SK-N-SH (cell line): ENCODE measurements around the gene FZD10. TPM values are rescaled to one million over a fixed set of nuclear protein-coding genes. Genes with fewer than 3 reads are reported as not detected.

Source experiments
- CTCF ChIA-PET: fragments of 300-600, 350-600 bp; formaldehyde crosslinking; extraction: SDS; loops from one replicate; lab custom pipeline; 2021; lab: Yijun Ruan, JAX
- POLR2A ChIA-PET: fragments of 350-600 bp; sonication (Branson Sonifier 250); formaldehyde crosslinking; extraction: SDS; loops from one replicate; lab custom pipeline; 2020; ENCODE audit warnings: antibody characterized with exemption, inconsistent platforms; lab: Yijun Ruan, JAX
- DNase-seq: peaks from one replicate; pipeline ENCODE4 v3.0.0; 2012
- H2AFZ ChIP-seq: fragments of 200-600 bp; sonication (generic); 2 replicates; pipeline ENCODE4 v1.8.1; 2016; ENCODE audit warnings: antibody characterized with exemption, mild to moderate bottlenecking, low read depth
- H3F3A ChIP-seq: fragments of 200-600 bp; sonication (generic); replicated peaks from 2 replicates; pipeline ENCODE3; 2016; ENCODE audit warnings: antibody characterized with exemption, mild to moderate bottlenecking; ENCODE audit not compliant: insufficient read depth
- H3K27ac ChIP-seq, 2 experiments: fragments of 200-500 bp in 1 of 2; fragments of 200-600 bp in 1 of 2; sonication (Bioruptor generic) in 1 of 2; sonication (generic), shearing (Covaris generic) in 1 of 2; 2 replicates each; pipeline versions ENCODE4 v1.5.1 to v1.6.1; 2014 to 2016; ENCODE audit warnings: low read depth in 2 of 2, inconsistent platforms in 1 of 2, low read length in 1 of 2, mild to moderate bottlenecking in 1 of 2, mixed read lengths in 1 of 2
- H3K27me3 ChIP-seq: fragments of 200-600 bp; sonication (generic), shearing (Covaris generic); 2 replicates; pipeline ENCODE4 v1.6.1; 2016; ENCODE audit warnings: mixed run types; ENCODE audit not compliant: insufficient read depth
- H3K36me3 ChIP-seq, 2 experiments: fragments of 200-500 bp in 1 of 2; fragments of 200-600 bp in 1 of 2; sonication (Bioruptor generic) in 1 of 2; sonication (generic) in 1 of 2; replicated peaks in 1 of 2; 2 replicates each; pipeline versions ENCODE3 to v1.5.1; 2014 to 2016; ENCODE audit warnings: low read length in 1 of 2, mild to moderate bottlenecking in 1 of 2; ENCODE audit not compliant: insufficient read depth in 2 of 2, control insufficient read depth in 1 of 2
- H3K4me1 ChIP-seq, 2 experiments: fragments of 200-500 bp in 1 of 2; fragments of 200-600 bp in 1 of 2; sonication (Bioruptor generic) in 1 of 2; sonication (generic), shearing (Covaris generic) in 1 of 2; 2 replicates each; pipeline versions ENCODE4 v1.5.1 to v1.6.1; 2014 to 2016; ENCODE audit warnings: low read depth in 1 of 2, low read length in 1 of 2, mixed run types in 1 of 2; ENCODE audit not compliant: insufficient read depth in 2 of 2, control insufficient read depth in 1 of 2
- H3K4me2 ChIP-seq: fragments of 200-600 bp; sonication (generic), shearing (Covaris generic); 2 replicates; pipeline ENCODE4 v1.6.1; 2017; ENCODE audit warnings: mixed run types
- H3K4me3 ChIP-seq, 2 experiments: fragments of 200-500 bp in 1 of 2; fragments of 200-600 bp in 1 of 2; sonication (Bioruptor generic) in 1 of 2; sonication (generic), shearing (Covaris generic) in 1 of 2; 2 replicates each; pipeline versions ENCODE4 v1.5.1 to v1.8.1; 2014 to 2016; ENCODE audit warnings: low read depth in 2 of 2, inconsistent platforms in 1 of 2, low read length in 1 of 2, mild to moderate bottlenecking in 1 of 2, mixed read lengths in 1 of 2, moderate library complexity in 1 of 2
- H3K79me2 ChIP-seq: fragments of 200-600 bp; sonication (generic); 2 replicates; pipeline ENCODE4 v1.8.1; 2017; ENCODE audit warnings: mild to moderate bottlenecking; ENCODE audit not compliant: insufficient read depth
- H3K9ac ChIP-seq: fragments of 200-600 bp; sonication (generic); 2 replicates; pipeline ENCODE4 v1.6.1; 2017; ENCODE audit warnings: mixed run types
- H3K9me2 ChIP-seq: fragments of 200-600 bp; sonication (generic); 2 replicates; pipeline ENCODE4 v1.6.1; 2017; ENCODE audit warnings: mixed run types
- H3K9me3 ChIP-seq: fragments of 200-600 bp; sonication (generic); 2 replicates; pipeline ENCODE4 v1.6.1; 2017; ENCODE audit warnings: mixed run types, mild to moderate bottlenecking, moderate library complexity
- H4K20me1 ChIP-seq: fragments of 200-600 bp; sonication (generic); 2 replicates; pipeline ENCODE4 v1.6.1; 2017; ENCODE audit warnings: mild to moderate bottlenecking, mixed run types; ENCODE audit not compliant: insufficient read depth
- ELF1 ChIP-seq: IDR thresholded peaks from 2 replicates; pipeline ENCODE4 v1.4.0; 2012
- FOXM1 ChIP-seq: IDR thresholded peaks from 2 replicates; pipeline ENCODE4 v1.4.0; 2012; ENCODE audit warnings: low read depth, mild to moderate bottlenecking
- GABPA ChIP-seq: IDR thresholded peaks from 2 replicates; pipeline ENCODE4 v1.4.0; 2012; ENCODE audit warnings: low read depth, mild to moderate bottlenecking
- GATA2 ChIP-seq: sonication (generic); formaldehyde crosslinking; IDR thresholded peaks from 2 replicates; pipeline ENCODE4 v1.5.0; 2020; ENCODE audit warnings: mild to moderate bottlenecking, missing genetic modification reagents
- JUND ChIP-seq: IDR thresholded peaks from 2 replicates; pipeline ENCODE4 v1.4.0; 2012
- MXI1 ChIP-seq: IDR thresholded peaks from 2 replicates; pipeline ENCODE4 v1.6.1; 2012; ENCODE audit warnings: mild to moderate bottlenecking, low read depth, low read length, improper control_type of control experiment
- REST ChIP-seq: IDR thresholded peaks from 2 replicates; pipeline ENCODE4 v1.6.1; 2012; ENCODE audit warnings: mild to moderate bottlenecking, low read depth, low read length, moderate library complexity
- RXRA ChIP-seq: IDR thresholded peaks from 2 replicates; pipeline ENCODE4 v1.4.0; 2012; ENCODE audit warnings: low read depth, mild to moderate bottlenecking, borderline replicate concordance
- SIN3A ChIP-seq: IDR thresholded peaks from 2 replicates; pipeline ENCODE4 v1.6.1; 2012; ENCODE audit warnings: low read depth, mild to moderate bottlenecking, low read length, moderate library complexity, borderline replicate concordance
- SMC3 ChIP-seq: IDR thresholded peaks from 2 replicates; pipeline ENCODE4 v1.6.1; 2012; ENCODE audit warnings: low read depth, low read length, improper control_type of control experiment
- TAF1 ChIP-seq: IDR thresholded peaks from 2 replicates; pipeline ENCODE4 v1.6.1; 2012; ENCODE audit warnings: low read depth, mild to moderate bottlenecking, low read length, moderate library complexity, borderline replicate concordance
- TEAD4 ChIP-seq: IDR thresholded peaks from 2 replicates; pipeline ENCODE4 v1.4.0; 2012; ENCODE audit warnings: mild to moderate bottlenecking, borderline replicate concordance; ENCODE audit not compliant: insufficient read depth
- USF1 ChIP-seq: IDR thresholded peaks from 2 replicates; pipeline ENCODE4 v1.4.0; 2012; ENCODE audit warnings: low read depth, borderline replicate concordance
- ZBTB33 ChIP-seq: IDR thresholded peaks from 2 replicates; pipeline ENCODE4 v1.4.0; 2012; ENCODE audit warnings: low read depth, borderline replicate concordance
- WGBS: methylation state at CpG from one replicate; pipeline ENCODE4 v1.1.6; 2017; ENCODE audit warnings: low lambda C conversion rate; 5-methylcytosine and 5-hydroxymethylcytosine counted together
- polyA plus RNA-seq, 3 experiments: library from polyadenylated mRNA; depleted of rRNA; stranded (reverse); fragments of >200 nt; gene quantifications; 2 replicates each; pipeline ENCODE4 v1.2.3, GENCODE V29; 2012
- TF ChIP-seq, protein P1 (sequence below): IDR thresholded peaks from 2 replicates; pipeline ENCODE4; 2012

Gene FZD10
- polyA plus RNA-seq, 1 of the 3 experiments (the other 2 are of a cell fraction): not detected

DNA sequence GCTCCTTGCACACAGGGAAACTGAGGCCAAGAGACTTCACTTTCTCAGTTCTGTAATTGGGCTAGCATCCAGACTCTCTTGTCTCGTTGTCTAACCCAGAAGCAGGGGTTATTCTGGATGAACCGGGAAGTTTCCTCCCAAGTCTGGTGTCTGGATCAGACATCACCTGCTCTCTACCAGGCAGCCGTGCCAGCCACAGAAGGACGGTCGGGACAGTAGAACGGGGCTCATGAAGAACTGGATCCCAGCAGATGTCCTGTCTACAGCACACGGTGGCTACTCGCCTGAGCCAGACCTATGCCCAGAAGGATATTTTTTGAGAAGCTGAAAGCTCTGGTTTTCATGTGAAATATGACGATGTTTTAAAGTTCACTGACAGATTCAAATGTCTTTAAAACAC, 19.1 kb upstream of the FZD10 start:
- Histone ChIP-seq H2AFZ (no peak overlapping the region), H3K4me1 (peaks cover 0 to 3% of the 10 kb centered on the region in 2 experiments; a peak in 1 of 4 replicates), H3K9me2 (no peaks in the 10 kb centered on the region), H3K36me3 (no peaks in the 10 kb centered on the region), H3K9me3 (no peaks in the 10 kb centered on the region), H3F3A (no peaks in the 10 kb centered on the region), H3K27ac (no peak overlapping the region), H4K20me1 (no peaks in the 10 kb centered on the region), H3K79me2 (no peaks in the 10 kb centered on the region), H3K9ac (no peak overlapping the region), H3K4me3 (no peak overlapping the region), H3K27me3 (no peaks in the 10 kb centered on the region), H3K4me2 (no peak overlapping the region)
- 61% methylated on average over 9 of the region's 9 CpGs for WGBS
- POLR2A ChIA-PET: no interaction called here
- TF ChIP-seq, protein P1, sequence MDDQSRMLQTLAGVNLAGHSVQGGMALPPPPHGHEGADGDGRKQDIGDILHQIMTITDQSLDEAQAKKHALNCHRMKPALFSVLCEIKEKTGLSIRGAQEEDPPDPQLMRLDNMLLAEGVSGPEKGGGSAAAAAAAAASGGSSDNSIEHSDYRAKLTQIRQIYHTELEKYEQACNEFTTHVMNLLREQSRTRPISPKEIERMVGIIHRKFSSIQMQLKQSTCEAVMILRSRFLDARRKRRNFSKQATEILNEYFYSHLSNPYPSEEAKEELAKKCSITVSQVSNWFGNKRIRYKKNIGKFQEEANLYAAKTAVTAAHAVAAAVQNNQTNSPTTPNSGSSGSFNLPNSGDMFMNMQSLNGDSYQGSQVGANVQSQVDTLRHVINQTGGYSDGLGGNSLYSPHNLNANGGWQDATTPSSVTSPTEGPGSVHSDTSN: no peak
- TF ChIP-seq GATA2 (CRISPR knock-in tag) (no peak), FOXM1 (no peak), SIN3A (no peak), ELF1 (no peak), MXI1 (no peak), SMC3 (no peak), REST (no peak), TEAD4 (no peak), TAF1 (no peak), RXRA (no peak), JUND (no peak), USF1 (no peak), ZBTB33 (no peak), GABPA (no peak)
- CTCF ChIA-PET: no interaction called here
- no peak for DNase-seq
